Measurements from ENCODE around the gene SLC22A14.
"Not testable (repeated sequence)": the region's sequence is repeated elsewhere in the genome, so short reads cannot be mapped to it uniquely, and the experiment has no call there.

SLC22A14 gene

DNA sequence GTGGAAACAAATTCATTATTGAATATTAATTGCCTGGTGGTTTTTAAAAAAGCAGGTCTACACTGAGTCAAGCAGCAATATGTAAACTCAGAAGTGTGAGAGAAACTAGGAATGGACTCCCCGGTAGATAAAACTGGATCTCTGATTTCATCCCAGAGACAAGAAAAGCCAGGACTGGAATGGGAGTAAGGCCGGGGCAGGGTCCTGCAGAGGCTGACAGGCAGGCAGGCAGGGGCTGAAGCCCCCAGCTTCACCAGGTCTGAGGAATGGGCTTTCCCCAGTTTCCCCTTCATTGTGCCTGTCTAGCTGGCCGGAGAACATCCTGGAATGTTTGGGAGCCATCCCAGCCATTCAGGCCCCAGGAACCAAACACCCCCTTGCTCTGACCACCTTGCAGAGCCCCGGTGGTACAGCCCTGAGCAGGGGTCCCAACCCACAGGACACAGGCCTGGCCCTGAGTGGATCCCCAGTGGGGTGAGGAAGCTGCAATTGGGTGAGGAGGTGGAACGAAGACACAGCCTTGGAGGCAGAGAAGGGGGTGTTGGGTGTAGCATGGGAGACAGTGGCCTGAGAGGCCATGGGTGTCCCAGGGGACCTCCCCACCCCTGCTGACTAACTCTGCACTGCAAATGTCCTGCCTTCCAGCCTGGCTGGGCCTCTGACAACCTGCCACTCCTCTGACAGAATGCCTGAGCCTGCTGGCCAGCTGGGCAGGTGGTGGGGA, 32.8 kb downstream of the SLC22A14 start:
- DNase-seq, result no peak

DNA sequence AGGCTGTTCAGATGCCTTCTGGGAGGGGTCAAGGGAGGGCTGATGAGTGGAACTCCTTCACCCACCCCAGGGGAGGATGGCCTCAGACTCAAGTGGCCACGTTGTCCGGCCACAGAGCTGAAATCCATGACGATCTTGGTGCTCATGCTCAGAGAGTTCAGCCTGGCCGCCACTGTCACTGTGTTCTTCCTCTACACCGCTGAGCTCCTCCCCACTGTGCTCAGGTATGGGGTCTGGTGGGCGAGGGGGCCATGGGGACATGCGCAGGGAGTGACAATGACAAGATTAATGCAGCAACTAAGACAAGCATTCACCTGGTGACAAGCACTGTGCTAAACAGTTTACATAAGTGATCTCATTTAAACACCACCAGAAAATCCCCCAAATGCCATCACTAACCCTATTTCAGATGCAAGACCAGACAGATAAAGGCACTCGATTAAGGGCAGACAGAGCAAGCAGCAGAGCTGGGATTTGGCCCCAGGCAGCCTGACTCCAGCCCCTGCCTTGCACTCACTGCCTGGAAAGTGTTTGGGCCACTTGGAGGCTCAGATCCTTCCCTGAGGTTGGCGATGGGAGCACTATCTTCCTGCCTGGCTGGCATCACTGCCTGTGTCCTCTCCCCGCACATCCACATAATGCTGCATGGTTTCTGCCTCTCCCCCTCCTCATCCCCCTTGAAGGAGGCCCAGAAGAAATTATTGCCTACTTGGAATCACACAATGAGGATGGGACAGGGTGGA, 33.6 kb downstream of the SLC22A14 start:
- DNase-seq, result no peak

DNA sequence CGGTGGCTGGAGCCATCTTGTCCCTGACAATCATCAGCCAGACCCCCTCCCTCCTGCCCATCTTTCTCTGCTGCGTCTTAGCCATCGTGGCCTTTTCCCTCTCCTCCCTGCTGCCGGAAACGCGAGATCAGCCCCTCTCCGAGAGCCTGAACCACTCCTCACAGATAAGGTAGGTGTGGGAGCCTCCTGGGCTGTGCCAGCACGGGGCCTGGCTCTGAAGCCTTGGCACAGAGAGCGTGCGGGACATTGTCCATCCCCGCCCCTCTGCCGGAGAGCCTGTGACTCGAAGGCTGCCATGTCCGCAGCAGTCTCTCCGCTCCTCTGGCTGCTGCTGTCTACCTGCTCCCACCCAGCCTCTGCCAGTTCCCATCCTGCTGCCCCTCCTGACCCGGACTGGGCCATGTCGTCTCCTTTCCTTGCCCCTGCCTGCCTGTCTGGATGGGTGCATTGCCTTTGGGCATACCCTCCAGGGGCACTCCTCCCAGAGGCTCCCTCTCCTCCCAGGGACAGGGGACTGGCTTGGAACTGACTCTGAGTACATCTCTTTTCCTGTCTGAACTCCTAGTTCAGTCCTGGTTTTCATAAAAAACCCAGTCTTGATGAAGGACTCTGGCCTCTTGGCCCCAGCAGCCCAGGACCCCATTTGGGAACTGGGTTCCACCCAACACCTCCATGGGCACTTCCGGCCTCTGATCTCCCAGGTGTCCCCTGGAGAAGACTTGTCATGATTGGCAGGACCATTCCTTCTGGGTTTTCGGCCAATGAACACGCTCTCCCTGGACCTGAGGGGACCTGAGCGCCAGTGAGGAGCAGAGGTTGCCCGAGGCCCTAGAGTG, 34.5 kb downstream of the SLC22A14 start:
- DNase-seq, result no peak

DNA sequence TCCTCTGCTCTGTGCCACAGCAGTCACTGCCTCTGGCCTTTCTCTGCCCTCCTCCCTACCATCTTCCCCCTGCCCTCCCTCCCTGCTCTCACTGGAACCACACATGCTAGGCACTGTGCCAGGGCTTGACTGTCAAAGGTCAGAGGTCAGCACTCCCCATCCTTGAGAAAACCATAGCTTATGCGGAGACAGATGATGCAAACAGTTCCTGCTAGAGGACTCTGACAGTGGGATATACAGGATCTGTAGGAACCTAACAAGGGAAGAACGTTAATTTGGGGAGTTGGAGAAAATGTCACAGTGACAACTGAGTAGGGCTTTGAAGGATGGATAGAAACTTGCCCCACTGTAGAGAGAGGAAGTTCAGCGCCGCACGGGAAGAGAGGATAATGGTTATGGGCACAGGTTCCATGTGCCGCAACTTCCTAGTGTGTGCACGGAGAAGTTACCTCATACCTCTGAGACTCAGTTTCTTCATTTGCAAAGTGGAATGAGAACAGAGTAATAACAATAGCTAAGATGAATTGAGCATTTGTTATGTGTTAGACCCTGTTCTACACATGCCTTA, 35.2 kb downstream of the SLC22A14 start:
- no peak for DNase-seq

DNA sequence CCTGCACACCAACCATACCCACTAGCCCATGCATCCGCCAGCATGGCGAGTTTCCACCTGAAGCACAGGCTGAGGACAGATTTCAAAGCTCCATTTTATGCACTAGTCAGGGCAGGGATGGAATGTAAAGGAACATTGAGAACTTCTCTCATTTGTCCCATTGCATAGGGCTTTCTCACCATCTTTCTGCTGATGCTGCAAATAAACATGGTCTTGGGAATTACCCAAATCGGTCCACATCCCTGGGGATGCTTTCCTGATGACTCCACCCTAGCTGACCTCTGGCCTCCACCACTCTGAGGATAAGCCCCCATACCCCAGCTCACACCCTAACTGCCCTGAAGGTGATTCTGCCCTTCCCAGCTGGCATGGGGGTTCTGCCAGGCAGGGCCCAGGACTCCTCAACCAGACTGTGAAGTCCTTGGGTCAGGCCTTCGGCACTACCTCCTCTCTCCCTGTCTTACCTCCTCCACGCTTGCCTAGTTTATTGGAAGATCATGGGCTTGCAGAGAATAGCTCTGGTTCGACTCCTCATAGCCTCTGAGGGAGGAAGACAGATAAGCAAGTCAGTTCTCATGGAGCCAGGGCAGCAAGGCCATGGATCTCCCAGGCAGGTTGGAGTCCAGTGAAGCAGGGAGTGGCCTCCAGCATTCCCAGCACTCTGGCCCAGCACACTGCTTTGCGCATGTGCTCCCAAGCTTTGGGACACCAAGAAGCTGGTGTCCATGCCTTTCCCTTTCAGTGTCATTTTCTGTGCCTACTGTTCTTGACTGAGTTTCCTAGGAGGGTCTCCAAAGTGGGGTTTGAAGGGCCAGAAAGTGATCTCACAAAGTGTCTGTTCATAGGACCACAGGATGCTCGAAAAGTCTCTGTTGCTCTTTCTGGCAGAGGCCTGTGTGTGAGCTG, 36.9 kb downstream of the SLC22A14 start:
- DNase-seq, result no peak

DNA sequence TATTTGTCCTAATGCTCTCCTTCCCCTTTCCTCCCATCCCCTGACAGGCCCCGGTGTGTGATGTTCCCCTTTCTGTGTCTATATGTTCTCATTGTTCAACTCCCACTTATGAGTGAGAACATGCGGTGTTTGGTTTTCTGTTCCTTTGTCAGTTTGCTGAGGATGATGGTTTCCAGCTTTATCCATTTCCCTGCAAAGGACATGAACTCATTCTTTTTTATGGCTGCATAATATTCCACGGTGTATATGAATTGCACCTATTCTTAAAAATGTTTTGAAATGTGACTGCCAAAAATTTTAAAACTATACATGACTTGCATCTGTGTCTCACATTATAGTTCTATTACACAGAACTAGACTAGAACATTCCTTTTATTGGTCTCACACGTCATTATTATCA, 38.5 kb downstream of the SLC22A14 start:
- not testable (repeated sequence) for DNase-seq

DNA sequence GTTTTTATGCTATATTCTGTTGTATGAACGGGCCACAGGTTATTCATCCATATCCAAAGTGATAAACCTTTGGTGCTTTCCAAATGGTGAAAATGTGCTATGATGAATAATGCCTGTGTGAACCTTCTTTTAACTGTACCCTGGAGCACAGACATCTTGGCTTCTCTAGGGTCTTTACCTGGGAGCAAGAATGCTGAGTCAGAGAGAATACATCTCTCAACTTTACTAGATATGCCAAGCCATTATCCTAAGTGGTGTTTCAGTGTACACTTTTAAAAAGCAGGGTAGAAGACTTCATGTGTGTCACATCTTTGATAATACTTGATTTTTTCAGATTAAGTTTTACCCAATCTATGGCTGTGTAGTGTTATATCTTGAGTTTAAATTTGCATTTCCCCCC, 41.0 kb downstream of the SLC22A14 start:
- DNase-seq, result no peak

DNA sequence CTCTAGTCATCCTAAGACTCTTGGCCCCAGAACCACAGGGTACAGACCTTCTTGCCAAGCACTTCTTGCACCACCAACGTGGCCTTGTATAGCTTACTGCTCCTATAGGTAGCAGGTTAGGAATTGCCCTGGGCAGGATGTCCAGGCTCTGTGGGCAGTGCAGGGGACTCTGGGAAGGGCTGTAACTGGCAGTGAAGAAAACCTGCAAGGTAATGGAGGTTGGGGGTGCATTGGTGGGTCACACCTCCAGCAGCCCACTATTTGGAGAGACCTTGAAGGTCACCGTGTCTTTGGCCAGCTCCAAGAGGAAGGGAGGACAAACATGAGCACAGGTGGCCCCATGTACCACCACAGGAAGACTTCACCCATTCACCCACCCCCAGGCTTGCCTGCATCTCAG, 43.2 kb downstream of the SLC22A14 start:
- DNase-seq, result no peak

DNA sequence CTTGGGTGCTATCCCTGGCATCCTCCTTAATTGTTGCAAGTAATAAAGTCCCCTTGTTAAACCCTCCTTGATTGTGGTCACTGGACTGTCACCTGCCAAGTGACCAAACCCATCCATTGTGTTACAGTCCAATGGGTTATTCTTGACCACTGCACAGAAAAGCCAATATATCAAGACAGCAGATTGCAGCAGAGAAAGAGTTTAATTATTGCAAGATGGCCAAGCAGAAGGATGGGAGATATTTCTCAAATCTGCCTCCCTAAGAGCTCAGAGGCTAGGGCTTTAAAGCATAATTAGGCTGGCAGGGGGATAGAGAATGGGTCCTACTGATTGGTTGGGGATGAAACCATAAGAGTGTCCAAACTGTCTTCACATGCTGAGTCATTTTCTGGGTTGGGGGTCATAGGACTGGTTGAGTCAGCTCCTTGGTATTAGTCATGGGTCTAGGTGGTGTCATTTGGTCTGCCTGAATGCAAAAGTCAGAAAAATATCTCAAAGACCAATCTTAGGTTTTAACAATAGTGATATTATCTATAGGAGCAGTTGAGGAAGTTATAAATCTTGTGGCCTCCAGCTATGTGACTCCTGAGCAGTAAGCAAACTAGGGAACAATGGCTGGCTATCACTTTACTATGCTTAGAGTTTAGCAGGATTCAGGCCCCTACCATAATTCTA, 45.4 kb downstream of the SLC22A14 start:
- DNase-seq, result no peak

DNA sequence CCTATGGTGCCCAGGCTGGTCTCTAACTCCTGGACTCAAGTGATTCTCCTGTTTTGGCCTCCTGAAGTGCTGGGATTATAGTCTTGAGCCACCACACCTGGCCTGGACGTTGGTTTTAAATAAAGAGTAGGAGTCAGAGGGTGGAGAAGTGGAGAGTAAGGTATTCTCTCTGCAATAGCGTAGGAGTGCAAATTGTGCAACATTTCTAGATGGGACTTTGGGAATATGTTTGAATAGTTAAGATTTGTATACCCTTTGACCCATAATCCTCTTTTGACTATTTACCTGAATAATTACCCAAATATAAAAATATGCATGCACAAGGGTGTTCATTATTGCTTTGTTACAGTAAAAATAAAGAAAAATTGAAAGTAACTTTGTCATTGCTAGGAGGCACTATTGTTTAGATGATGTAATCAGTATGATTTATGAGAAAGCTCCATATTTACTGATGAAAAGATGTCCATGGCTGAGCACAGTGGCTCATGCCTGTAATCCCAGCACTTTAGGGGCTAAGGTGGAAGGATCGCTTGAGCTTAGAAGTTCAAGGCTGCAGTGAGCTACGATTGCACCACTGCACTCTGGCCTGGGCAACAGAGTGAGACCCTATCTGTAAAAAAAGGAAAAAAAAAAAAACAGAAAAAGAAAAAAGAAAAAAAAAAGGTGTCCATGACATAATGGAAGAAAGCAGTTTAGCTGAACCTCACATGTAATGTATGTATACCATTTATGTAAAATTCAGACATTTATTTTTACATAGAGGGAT, 49.3 kb downstream of the SLC22A14 start:
- DNase-seq, result no peak

DNA sequence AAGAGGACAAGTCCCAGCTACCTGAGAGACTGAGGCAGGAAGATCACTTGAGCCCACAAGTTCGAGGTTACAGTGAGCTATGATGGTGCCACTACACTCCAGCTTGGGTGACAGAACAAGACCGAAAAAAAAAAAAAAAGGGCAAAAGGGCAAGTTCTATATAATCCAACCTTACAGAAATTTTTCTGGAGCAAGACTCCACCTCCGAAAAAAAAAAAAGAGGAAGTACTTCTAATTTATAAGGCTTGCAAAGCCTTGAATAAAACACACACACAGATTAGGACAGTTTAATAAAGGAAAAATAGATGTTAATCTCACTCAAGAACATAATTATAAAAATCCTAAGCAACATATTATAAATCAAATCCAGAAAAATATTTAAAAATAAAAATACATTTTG, 50.1 kb downstream of the SLC22A14 start:
- no peak for DNase-seq

DNA sequence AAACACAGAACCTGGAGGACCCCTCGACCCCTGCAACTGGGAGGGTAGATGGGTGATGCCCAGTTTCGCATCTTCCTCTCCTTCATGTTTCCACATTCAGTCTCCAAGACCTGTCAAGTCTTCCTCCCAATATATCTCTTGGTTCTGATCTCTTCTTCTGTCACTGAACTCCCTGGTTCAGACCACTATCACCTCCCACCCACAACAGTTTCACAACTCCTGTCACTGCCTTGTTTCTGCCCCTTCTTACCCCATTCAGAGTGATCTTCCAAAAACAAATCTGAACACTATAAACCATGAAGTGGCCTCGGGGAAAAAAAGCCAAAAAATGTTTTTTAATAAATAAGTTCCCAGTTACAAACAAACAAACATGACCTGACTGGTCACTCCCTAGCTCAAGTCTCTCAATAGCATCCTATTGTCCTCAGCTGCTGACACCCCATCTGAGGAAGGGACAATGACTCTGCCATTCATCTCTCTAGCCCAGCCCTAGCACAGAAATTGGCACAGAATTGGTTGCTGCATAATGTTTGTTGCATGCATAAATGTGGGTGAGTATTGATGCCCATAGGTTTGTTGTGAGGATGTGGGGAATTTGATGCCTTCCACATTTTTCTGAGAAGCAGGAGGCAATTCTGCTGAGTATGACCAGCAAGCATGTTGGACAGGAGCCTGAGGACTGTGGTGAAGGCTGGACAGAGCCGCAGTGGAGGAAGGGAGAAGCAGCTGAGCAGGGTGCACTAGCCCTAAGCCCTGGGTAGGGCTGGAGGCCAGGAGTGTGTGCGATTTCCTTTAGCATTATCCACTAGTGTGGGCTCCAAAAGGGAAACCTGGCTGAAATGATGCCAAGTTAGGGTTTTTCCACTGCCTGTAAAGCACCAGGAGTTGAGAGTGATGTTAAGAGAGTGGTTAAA, 52.3 kb downstream of the SLC22A14 start:
- no peak for DNase-seq

DNA sequence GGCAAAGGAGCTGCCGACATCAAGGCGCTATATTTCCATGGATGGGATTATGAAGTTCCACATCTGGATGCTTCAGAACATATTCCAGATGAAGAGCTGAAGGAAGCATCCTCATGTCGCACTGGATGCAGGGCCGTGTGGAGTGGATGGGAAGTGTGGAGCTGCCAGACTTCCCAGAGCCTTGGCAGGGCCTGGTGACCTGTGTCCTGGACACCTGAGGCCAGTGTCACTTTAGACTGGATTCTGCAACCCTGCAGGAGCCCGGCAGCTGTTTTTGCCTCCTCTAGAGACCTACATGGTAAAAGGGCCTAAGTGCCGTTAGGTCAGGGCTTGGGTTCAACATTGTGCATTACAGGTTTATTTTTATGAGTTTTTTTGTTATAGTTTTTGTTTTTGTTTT, 53.2 kb downstream of the SLC22A14 start:
- no peak for DNase-seq

DNA sequence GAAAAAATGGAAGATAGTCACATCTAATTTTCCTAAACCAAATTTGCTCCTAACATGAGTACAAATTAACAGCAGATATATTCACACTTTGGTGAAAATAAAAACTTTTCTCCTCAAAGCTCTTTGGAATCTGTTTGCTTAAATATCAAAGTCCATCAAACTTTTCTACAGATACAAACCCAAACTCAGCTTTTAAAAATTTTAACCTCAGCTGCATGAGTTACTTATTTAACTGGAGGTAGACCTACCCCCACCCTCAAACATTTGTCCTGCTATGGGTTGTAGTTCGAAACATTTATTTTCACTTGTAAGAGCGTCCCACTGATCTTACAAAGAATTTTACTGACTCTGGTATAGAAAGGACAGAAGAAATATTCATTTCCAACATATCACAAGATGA, 55.6 kb downstream of the SLC22A14 start:
- no peak for DNase-seq

DNA sequence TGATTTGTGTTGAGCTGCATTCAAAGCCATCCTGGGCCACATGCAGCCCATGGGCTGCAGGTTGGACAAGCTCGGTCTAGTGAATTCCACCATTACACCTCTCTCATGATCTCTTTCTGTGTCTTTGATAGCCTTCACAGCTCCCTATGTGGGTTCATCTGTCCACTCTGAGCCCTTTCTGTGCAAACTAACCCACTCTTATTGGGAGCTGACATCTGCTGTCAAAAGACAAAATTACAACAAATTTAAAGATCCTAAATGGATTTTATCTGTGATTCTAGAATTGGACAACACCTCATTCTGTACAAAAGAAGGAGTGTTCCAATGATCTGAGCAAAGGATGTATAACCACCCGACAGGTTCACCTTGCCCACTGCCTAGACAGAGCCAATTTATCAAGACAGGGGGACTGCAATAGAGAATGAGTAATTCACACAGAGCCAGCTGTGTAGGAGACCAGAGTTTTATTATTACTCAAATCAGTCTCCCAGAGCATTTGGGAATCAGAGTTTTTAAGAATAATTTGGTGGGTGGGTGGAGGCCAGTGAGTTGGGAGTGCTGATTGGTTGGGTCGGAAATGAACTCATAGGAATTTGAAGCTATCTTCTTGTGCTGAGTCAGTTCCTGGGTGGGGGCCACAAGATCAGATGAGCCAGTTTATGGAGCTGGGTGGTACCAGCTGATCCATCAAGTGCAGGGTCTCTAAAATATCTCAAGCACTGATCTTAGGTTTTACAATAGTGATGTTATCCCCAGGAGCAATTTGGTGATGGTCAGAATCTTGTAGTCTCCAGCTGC, 61.9 kb downstream of the SLC22A14 start:
- DNase-seq, result no peak

DNA sequence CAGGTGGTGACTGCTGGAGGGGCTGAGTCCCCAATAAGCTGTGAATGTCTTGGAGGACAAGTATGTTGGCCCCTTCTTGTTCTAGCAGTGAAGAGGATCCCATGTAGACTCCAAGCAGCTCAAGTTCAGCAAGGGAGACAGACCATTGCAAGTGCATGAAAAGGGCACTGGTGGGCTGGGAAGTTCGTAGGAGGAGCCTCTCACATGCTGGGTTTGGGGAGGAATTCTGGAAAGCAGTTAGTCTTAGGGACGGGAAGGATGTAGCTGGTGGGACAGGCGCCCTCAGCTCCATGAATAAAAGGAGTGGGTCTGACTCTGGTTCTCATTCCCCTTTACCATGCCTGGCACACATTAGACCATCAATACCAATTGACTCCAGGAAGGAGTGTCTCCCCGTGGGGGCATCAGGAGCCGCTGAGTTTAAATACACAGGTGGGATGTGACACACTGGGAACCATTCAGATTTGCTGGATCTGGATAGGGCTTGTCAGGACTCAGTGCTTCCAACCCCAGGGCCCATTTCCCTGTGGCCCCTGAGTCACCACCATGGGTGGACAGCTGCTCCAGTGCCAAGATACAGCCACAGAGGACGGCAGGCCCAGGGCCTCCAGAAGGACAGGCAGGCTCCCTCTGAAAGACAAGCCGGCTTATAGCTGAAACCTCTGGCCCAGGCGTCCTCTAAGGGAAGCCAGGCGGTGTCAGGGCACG, 63.9 kb downstream of the SLC22A14 start:
- DNase-seq, result no peak

DNA sequence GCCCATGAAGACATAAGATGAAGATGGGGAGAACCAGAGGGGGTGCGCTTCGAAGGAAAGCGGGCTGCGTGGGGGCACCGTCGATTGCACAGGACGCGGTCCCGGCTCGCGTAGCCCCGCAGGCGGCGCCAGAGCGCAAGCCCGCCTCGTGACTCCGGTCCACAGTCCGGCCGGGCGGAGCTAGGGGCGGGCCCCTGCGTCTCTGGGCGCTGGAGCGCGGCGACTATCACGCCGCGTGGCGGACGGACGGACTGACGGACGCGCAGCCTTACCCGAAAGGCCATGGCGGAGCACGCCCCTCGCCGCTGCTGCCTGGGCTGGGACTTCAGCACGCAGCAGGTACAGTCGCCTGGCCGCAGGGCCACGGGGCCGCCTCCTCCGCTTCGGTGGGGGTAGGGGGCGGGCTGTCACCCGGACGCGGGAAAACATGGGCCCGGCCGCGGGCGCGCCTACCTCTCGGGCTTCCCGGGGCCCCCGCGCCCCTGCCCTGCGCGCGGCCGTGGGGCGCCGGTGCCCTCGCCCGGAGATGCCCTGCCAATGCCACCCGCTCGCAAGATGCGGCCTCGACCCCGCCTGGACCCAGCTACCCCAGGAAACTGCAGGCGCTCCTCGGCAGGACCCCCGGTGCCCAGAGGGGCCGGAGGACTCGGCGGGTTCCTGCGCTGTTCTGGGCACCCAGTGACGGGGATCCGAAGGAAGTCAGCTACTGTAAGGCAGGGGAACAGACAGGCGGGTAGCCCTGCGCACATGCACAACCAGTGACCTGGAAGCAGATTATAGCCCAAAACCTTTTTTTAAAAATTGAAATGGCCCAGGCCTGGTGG, 64.7 kb downstream of the SLC22A14 start, which contains the start of gene XYLB:
Gene XYLB (plus strand): TSS at position 199 of the 824 bp plus-strand sequence. CDS start 84 bp downstream, at position 283.
- no peak for DNase-seq
